GM19099 (cell line): ENCODE data around the gene TRAF5.

Source experiments
- POLR2A ChIP-seq: IDR thresholded peaks from 3 replicates; pipeline ENCODE4 v1.6.1; 2011; ENCODE audit warnings: low read depth; ENCODE audit not compliant: insufficient read length; ENCODE audit errors: extremely low read depth

TRAF5 gene

GRCh38 chr1:211335522-211336157 is 9.0 kb downstream of the TRAF5 start:
- peak; percentile 38 for TF ChIP-seq POLR2A

GRCh38 chr1:211336161-211336560 is 9.5 kb downstream of the TRAF5 start:
- TF ChIP-seq POLR2A: no peak

- TF ChIP-seq POLR2A: no peak
Observed at GRCh38 chr1:211336775-211337174, 10.1 kb downstream of the TRAF5 start.

GRCh38 chr1:211337430-211338223 is 11.0 kb downstream of the TRAF5 start:
- no peak for TF ChIP-seq POLR2A

DNA sequence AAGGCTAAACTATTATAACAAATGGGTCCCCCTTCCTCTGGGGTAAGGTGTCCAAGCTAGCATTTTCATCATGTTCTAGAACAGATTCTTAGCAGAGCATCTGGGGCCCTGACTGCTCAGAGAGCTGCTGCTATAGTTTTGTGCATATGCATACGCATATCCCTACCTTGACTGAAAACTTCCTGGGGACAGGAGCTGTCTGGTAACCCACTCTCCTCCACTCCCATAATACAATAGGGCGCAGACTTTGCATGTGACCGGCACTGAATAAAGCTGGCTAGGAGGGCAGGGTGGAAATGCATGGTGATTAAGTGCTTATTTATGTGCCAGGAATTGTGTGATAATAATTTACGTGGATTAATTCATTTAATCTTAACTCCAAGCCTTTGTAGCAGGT is 11.6 kb downstream of the TRAF5 start:
- no peak for TF ChIP-seq POLR2A

DNA sequence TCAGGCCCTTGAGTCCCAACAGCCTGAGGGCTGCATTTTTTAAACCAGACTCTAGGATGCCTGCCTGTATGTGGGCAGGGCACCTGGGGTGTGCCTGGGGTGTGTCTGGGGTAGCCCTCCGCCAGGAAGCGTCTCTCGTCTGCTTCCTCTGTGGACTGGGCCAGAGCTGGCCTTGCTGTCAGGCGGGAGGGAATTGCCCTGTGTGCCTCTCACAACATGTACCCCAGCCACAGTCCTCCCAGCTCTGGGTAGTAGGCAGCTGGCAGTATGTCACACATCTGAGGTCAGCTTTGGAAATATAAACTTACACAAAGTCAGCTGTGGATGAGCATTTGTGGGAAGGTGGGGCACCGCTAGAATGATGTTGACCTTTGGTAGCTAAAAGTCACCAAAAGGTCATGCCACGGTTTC is 13.0 kb downstream of the TRAF5 start:
- TF ChIP-seq POLR2A: no peak

DNA sequence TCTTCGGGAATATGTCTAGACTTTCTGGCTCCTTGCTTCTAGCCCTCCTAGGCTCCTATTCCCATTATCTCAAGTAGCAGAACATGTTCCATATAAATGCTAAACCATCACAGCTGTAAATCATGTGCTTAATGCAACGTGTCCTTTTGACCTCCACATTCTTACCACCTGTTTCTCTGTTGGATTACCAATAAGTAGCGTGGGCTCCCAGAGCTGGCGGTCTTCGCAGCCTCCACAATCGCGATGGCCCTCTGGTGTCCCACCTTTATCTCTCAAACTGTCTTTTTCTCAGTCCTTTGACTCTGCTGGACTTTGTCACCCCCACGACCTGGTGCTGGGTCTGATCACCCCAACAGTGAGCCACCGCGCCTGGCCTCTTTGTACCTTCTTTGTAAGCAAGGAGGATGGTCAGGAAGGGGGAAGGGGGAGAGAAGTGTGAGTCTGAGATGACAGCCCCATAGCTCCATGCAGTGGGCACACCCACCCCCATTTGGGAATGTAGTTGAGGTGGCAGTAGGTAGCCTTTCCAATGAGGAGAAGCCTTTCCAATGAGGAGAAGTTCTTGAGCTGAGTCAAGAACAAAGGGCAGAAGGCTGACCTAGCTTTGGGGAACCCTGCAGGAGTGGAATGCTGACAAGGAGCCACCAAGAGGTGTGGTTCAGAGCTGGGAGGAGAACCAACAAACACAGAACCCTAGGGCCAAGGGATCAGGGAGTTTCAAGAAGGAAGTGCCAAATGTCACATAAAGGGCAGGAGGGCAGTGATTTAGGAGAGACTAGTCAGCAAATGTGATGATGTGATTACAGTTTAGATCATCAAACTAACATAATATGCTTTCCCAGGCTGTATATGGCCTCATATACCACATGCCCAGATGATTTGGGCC is 14.2 kb downstream of the TRAF5 start:
- no peak for TF ChIP-seq POLR2A

GRCh38 chr1:211341999-211342398 is 15.4 kb downstream of the TRAF5 start:
- TF ChIP-seq POLR2A: no peak

DNA sequence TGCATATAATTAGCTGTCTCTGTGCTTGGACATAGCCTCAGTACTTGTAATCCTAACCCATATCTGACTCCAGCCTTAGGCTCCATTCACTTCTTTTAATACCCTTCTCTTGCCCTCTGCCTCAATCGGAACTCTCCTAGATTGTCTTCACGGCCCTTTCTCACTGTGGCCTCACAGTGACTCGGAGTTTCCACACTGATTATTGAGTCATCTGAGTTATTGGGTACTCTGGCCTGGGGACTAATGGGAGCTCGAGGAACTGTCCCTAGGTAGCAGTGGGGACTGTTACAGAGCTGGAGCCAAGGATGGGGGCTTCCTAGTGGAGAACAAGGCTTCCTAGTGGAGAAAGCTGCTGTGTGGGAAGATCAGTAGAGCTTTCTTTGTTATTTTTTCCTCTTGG is 17.0 kb downstream of the TRAF5 start:
- TF ChIP-seq POLR2A: no peak

GRCh38 chr1:211344152-211344618 is 17.6 kb downstream of the TRAF5 start:
- TF ChIP-seq POLR2A: no peak

- no peak for TF ChIP-seq POLR2A
Observed at GRCh38 chr1:211345719-211346118, 19.1 kb downstream of the TRAF5 start.

DNA sequence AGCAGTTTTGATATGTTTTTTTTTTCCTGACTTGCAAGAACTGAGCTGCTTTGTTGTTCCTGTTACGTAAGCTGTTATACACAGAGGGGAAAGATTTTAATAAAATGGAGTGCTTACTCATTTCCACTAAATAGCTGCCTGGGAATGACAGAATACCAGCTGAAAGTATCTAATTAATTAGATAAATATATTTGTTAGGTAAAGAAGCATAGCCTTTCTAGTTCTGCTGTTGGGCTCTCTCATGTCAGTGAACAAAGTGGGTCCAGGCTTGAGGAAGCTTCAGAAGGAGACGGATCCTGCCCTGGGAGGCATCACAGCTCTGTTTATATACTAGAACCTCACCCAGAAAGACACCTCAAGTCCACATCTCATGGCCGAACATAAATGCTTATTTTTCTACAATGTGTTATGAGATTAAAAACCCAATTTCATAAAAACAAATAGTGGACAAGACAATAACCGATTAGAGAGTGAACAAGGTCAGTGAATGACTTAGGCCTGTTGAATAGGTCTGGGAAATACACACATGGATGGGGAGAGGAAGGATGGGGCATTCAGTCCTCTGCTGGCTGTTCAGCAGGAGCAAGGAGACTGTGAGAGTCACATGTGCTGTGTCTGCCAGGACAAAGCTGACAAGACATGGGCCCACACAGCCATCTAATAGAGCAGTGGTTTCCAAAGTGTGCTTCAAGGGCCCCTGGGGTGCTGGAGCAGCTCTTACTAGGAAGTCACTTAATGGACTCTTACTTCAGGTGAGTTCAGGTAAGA is 20.6 kb downstream of the TRAF5 start:
- no peak for TF ChIP-seq POLR2A

GRCh38 chr1:211348547-211348946 is 21.9 kb downstream of the TRAF5 start:
- no peak for TF ChIP-seq POLR2A

DNA sequence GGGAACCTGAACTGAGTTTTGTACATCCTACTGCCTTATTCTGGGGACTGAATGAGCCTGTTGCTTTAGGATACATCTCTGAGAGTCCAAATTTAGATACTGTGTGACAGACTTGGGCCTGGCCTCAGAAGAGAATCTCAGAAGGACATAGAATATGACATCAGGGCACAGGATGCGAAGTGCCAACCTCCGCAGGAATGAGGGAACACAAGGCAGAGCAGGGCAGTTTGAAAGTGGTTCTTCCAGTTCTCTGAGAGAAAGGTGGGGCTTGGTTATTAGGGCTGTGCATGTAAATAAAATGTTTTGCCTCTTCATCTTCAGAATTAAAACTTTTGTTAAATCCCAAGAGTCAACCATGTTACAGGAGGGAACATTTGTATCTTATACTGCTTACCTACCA is 23.1 kb downstream of the TRAF5 start:
- TF ChIP-seq POLR2A: no peak

GRCh38 chr1:211352465-211352864 is 25.8 kb downstream of the TRAF5 start:
- no peak for TF ChIP-seq POLR2A
